Osteocyte (in vitro differentiated cells): ENCODE results near the gene FADS6. TPM values are rescaled to one million over a fixed set of nuclear protein-coding genes. Genes with fewer than 3 reads are reported as not detected.

ENCODE experiments used
- DNase-seq: peaks from one replicate; pipeline ENCODE4 v3.0.0; 2021; ENCODE audit warnings: mixed read lengths; ENCODE audit not compliant: unreplicated experiment; ENCODE audit errors: extremely low spot score
- H3K27ac Mint-ChIP-seq: one replicate; pipeline ENCODE4 v1.8.0; 2021; ENCODE audit warnings: mild to moderate bottlenecking, mixed read lengths; ENCODE audit not compliant: unreplicated experiment
- H3K27me3 Mint-ChIP-seq: one replicate; pipeline ENCODE4 v1.8.0; 2021; ENCODE audit warnings: mixed read lengths; ENCODE audit not compliant: unreplicated experiment
- H3K36me3 Mint-ChIP-seq: one replicate; pipeline ENCODE4 v1.8.0; 2021; ENCODE audit warnings: mixed read lengths; ENCODE audit not compliant: unreplicated experiment
- H3K4me1 Mint-ChIP-seq: one replicate; pipeline ENCODE4 v1.8.0; 2021; ENCODE audit warnings: mixed read lengths; ENCODE audit not compliant: unreplicated experiment
- H3K4me3 Mint-ChIP-seq: one replicate; pipeline ENCODE4 v1.8.0; 2021; ENCODE audit warnings: mild to moderate bottlenecking, moderate library complexity, mixed read lengths; ENCODE audit not compliant: unreplicated experiment
- H3K9me3 Mint-ChIP-seq: one replicate; pipeline ENCODE4 v1.8.0; 2021; ENCODE audit warnings: mixed read lengths; ENCODE audit not compliant: unreplicated experiment
- long read RNA-seq: library from polyadenylated mRNA; unstranded; transcript quantifications from one replicate; pipeline ENCODE4 v2.0.0, GENCODE V29; 2021
- total RNA-seq: library from RNA; stranded (reverse); gene quantifications from 2 replicates; pipeline ENCODE4 v1.2.1, GENCODE V29; 2021
- TF ChIP-seq, protein P1 (sequence below): fragments of 200-600 bp; sonication (generic); IDR thresholded peaks from 2 replicates; pipeline ENCODE4 v1.5.0; 2021; ENCODE audit warnings: antibody characterized with exemption, mild to moderate bottlenecking, moderate library complexity

FADS6 gene
- not detected in 2 replicates for total RNA-seq
- long read RNA-seq = 0 reads

GRCh38 chr17:74892974-74893911 is at the start of gene FADS6:
TSS of gene FADS6 (minus strand) at chr17:74893633. CDS start at chr17:74893595, 38 bp downstream.
- TF ChIP-seq, protein P1, sequence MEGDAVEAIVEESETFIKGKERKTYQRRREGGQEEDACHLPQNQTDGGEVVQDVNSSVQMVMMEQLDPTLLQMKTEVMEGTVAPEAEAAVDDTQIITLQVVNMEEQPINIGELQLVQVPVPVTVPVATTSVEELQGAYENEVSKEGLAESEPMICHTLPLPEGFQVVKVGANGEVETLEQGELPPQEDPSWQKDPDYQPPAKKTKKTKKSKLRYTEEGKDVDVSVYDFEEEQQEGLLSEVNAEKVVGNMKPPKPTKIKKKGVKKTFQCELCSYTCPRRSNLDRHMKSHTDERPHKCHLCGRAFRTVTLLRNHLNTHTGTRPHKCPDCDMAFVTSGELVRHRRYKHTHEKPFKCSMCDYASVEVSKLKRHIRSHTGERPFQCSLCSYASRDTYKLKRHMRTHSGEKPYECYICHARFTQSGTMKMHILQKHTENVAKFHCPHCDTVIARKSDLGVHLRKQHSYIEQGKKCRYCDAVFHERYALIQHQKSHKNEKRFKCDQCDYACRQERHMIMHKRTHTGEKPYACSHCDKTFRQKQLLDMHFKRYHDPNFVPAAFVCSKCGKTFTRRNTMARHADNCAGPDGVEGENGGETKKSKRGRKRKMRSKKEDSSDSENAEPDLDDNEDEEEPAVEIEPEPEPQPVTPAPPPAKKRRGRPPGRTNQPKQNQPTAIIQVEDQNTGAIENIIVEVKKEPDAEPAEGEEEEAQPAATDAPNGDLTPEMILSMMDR = no peak
- H3K4me3 Mint-ChIP-seq = peak within 1 kb of the TSS; percentile 65
- no peak for DNase-seq
- H3K9me3 Mint-ChIP-seq = no peaks in the 10 kb centered on the region
- no peaks in the 10 kb centered on the region for H3K36me3 Mint-ChIP-seq
- no peak within 1 kb of the TSS for H3K27ac Mint-ChIP-seq
- H3K4me1 Mint-ChIP-seq = peaks cover 3% of the 10 kb centered on the region
- peaks cover 65% of the 10 kb centered on the region for H3K27me3 Mint-ChIP-seq

GRCh38 chr17:74941128-74941725 is 47.8 kb upstream of the FADS6 start:
- TF ChIP-seq, protein P1 = no peak
- no peak for DNase-seq
- Mint-ChIP-seq H3K27me3 (peaks cover 57% of the 10 kb centered on the region), H3K36me3 (peaks cover 1% of the 10 kb centered on the region), H3K9me3 (no peaks in the 10 kb centered on the region), H3K27ac (no peak overlapping the region), H3K4me3 (no peak overlapping the region), H3K4me1 (no peaks in the 10 kb centered on the region)

- H3K27ac Mint-ChIP-seq = no peak overlapping the region
- no peaks in the 10 kb centered on the region for H3K9me3 Mint-ChIP-seq
- H3K4me1 Mint-ChIP-seq = no peaks in the 10 kb centered on the region
- H3K27me3 Mint-ChIP-seq = peaks cover 55% of the 10 kb centered on the region
- H3K36me3 Mint-ChIP-seq = peaks cover 1% of the 10 kb centered on the region
- no peak for DNase-seq
- TF ChIP-seq, protein P1 = no peak
- no peak overlapping the region for H3K4me3 Mint-ChIP-seq
Measured at GRCh38 chr17:74939534-74939933, 46.1 kb upstream of the FADS6 start.

DNA sequence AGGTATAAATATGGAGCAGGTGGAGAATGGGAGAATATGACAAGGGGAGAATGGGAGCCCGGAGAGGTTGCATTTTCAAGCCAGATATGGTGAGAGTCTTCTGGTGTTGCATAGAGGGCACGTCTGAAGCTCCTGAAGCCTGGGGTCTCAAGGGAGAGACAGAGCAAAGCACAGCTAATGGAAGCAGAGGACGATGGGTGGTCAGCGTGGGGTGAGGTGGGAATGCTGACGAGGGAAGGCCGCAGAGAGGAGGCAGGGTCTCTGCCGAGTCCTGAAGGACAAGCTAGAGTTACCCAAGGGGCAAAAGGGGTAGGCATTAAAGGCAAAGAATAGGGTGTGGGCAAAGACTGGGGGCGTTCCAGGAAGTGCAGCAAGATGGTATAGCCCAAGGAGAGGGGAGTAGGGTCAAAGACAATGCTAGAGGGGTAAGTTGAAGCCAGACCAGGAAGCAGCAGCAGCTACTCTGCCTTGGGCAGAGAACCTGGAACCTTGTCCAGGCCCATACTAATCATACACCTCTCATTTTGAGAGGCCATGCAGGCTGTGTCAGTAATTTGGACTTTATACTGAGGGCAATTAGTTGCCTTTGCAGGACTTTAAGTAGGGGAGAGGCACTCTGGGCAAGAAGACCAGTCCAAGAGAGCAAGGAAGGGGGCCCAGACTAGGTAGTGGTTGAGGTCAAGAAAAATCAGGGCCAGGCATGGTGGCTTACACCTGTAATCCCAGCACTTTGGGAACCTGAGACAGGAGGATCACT is 44.9 kb upstream of the FADS6 start:
- H3K9me3 Mint-ChIP-seq = no peaks in the 10 kb centered on the region
- H3K27ac Mint-ChIP-seq = no peak overlapping the region
- H3K27me3 Mint-ChIP-seq = peaks cover 59% of the 10 kb centered on the region
- no peak overlapping the region for H3K4me3 Mint-ChIP-seq
- H3K36me3 Mint-ChIP-seq = peaks cover 1% of the 10 kb centered on the region
- no peak for DNase-seq
- TF ChIP-seq, protein P1 = no peak
- no peaks in the 10 kb centered on the region for H3K4me1 Mint-ChIP-seq
